Hepatocyte (in vitro differentiated cells): ENCODE results near the gene COL15A1. TPM values are rescaled to one million over a fixed set of nuclear protein-coding genes. Genes with fewer than 3 reads are reported as not detected.

Source experiments
- DNase-seq: peaks from one replicate; pipeline ENCODE4 v3.0.0-alpha.2; 2016; ENCODE audit warnings: low spot score
- H2AFZ ChIP-seq: fragments of 200-600 bp; sonication (generic); 2 replicates; pipeline ENCODE4 v1.6.0; 2016; ENCODE audit warnings: antibody characterized with exemption, mild to moderate bottlenecking
- H3K27ac ChIP-seq: fragments of 200-600 bp; sonication (generic); 2 replicates; pipeline ENCODE4 v1.5.1; 2016; ENCODE audit warnings: mild to moderate bottlenecking
- H3K27me3 ChIP-seq: fragments of 200-600 bp; sonication (generic); 2 replicates; pipeline ENCODE4 v1.6.1; 2016
- H3K36me3 ChIP-seq: fragments of 200-600 bp; sonication (generic); replicated peaks from 2 replicates; pipeline ENCODE4 v1.5.1; 2016; ENCODE audit warnings: low read depth; ENCODE audit not compliant: insufficient read depth
- H3K4me1 ChIP-seq: fragments of 200-600 bp; sonication (generic); 2 replicates; pipeline ENCODE4 v1.5.1; 2016; ENCODE audit warnings: mild to moderate bottlenecking, moderate library complexity; ENCODE audit not compliant: insufficient read depth
- H3K4me2 ChIP-seq: fragments of 200-600 bp; sonication (generic); 2 replicates; pipeline ENCODE4 v1.6.0; 2016
- H3K4me3 ChIP-seq: fragments of 200-600 bp; sonication (generic); 2 replicates; pipeline ENCODE4 v1.5.1; 2016; ENCODE audit warnings: mild to moderate bottlenecking
- H3K79me2 ChIP-seq: fragments of 200-600 bp; sonication (generic); 2 replicates; pipeline ENCODE4 v1.6.0; 2017; ENCODE audit warnings: mild to moderate bottlenecking
- H3K9me2 ChIP-seq: fragments of 200-600 bp; sonication (generic); replicated peaks from 2 replicates; pipeline ENCODE4 v1.6.0; 2017; ENCODE audit warnings: mild to moderate bottlenecking; ENCODE audit not compliant: insufficient read depth
- H3K9me3 ChIP-seq: fragments of 200-600 bp; sonication (generic); 2 replicates; pipeline ENCODE4 v1.5.1; 2016; ENCODE audit warnings: low read depth, mild to moderate bottlenecking
- H4K20me1 ChIP-seq: fragments of 200-600 bp; sonication (generic); 2 replicates; pipeline ENCODE4 v1.6.0; 2016; ENCODE audit warnings: mild to moderate bottlenecking; ENCODE audit not compliant: insufficient read depth, poor library complexity, severe bottlenecking
- CTCF ChIP-seq: fragments of 200-600 bp; sonication (generic); IDR thresholded peaks from 2 replicates; pipeline ENCODE4 v1.5.1; 2016; ENCODE audit warnings: antibody characterized with exemption, mild to moderate bottlenecking; ENCODE audit not compliant: poor library complexity
- EZH2 ChIP-seq: fragments of 200-600 bp; sonication (generic); IDR thresholded peaks from 2 replicates; pipeline ENCODE4 v1.6.1; 2016; ENCODE audit warnings: antibody characterized with exemption, mild to moderate bottlenecking, borderline replicate concordance
- EZH2phosphoT487 ChIP-seq: fragments of 200-600 bp; sonication (generic); IDR thresholded peaks from one replicate; pipeline ENCODE4 v1.6.1; 2018; ENCODE audit warnings: antibody characterized with exemption, mild to moderate bottlenecking, low read depth, moderate library complexity; ENCODE audit not compliant: unreplicated experiment, severe bottlenecking
- WGBS: methylation state at CpG from one replicate; pipeline ENCODE4 v1.1.6; 2016; ENCODE audit warnings: low lambda C conversion rate; ENCODE audit errors: missing lambda C conversion rate; 5-methylcytosine and 5-hydroxymethylcytosine counted together
- polyA plus RNA-seq: library from polyadenylated mRNA; unstranded; fragments of >200 nt; fragmentation: Nextera tagmentation; extraction: Ambion mirVana; gene quantifications from 2 replicates; pipeline ENCODE4 v1.2.1, GENCODE V29; 2016
- total RNA-seq: library from RNA; depleted of rRNA; stranded (reverse); fragments of >200 nt; gene quantifications from 2 replicates; pipeline ENCODE4 v1.2.3, GENCODE V29; 2014

COL15A1 gene
- total and polyA plus RNA-seq, 2 experiments from 2014 or later = 97.6 to 106 TPM

GRCh38 chr9:99004717-99005460, 61.2 kb downstream of the COL15A1 start:
- Histone ChIP-seq H3K9me2 (no peaks in the 10 kb centered on the region), H2AFZ (no peak overlapping the region), H4K20me1 (no peaks in the 10 kb centered on the region), H3K4me2 (no peak overlapping the region), H3K27me3 (no peaks in the 10 kb centered on the region), H3K36me3 (no peaks in the 10 kb centered on the region), H3K4me3 (no peak overlapping the region), H3K27ac (no peak overlapping the region), H3K4me1 (no peaks in the 10 kb centered on the region), H3K79me2 (no peaks in the 10 kb centered on the region), H3K9me3 (peaks cover 4% of the 10 kb centered on the region)
- DNase-seq = no peak
- TF ChIP-seq EZH2 = no peak
- TF ChIP-seq EZH2phosphoT487 = no peak
- no peak for TF ChIP-seq CTCF
- 92% methylated on average over 14 of the region's 16 CpGs for WGBS

GRCh38 chr9:99005651-99006050, 61.9 kb downstream of the COL15A1 start:
- 89% methylated on average over 6 of the region's 6 CpGs for WGBS
- H3K36me3 ChIP-seq = no peaks in the 10 kb centered on the region
- peaks cover 4% of the 10 kb centered on the region for H3K9me3 ChIP-seq
- H3K9me2 ChIP-seq = no peaks in the 10 kb centered on the region
- no peak overlapping the region for H3K4me3 ChIP-seq
- no peaks in the 10 kb centered on the region for H3K4me1 ChIP-seq
- no peak for TF ChIP-seq EZH2
- no peak for TF ChIP-seq EZH2phosphoT487
- no peaks in the 10 kb centered on the region for H4K20me1 ChIP-seq
- H3K27ac ChIP-seq = no peak overlapping the region
- H3K79me2 ChIP-seq = no peaks in the 10 kb centered on the region
- H3K27me3 ChIP-seq = no peaks in the 10 kb centered on the region
- no peak for DNase-seq
- H3K4me2 ChIP-seq = no peak overlapping the region
- H2AFZ ChIP-seq = no peak overlapping the region

GRCh38 chr9:99006511-99006910, 62.8 kb downstream of the COL15A1 start:
- no peak overlapping the region for H3K27ac ChIP-seq
- no peaks in the 10 kb centered on the region for H3K4me1 ChIP-seq
- no peaks in the 10 kb centered on the region for H3K27me3 ChIP-seq
- no peak for TF ChIP-seq EZH2
- TF ChIP-seq EZH2phosphoT487 = no peak
- TF ChIP-seq CTCF = no peak
- no peaks in the 10 kb centered on the region for H3K79me2 ChIP-seq
- H3K9me2 ChIP-seq = no peaks in the 10 kb centered on the region
- H3K36me3 ChIP-seq = no peaks in the 10 kb centered on the region
- peaks cover 4% of the 10 kb centered on the region for H3K9me3 ChIP-seq
- 83% methylated on average over 1 of the region's 1 CpG for WGBS
- no peak overlapping the region for H3K4me2 ChIP-seq
- H4K20me1 ChIP-seq = no peaks in the 10 kb centered on the region
- DNase-seq = no peak
- no peak overlapping the region for H3K4me3 ChIP-seq
- H2AFZ ChIP-seq = no peak overlapping the region

- no peak for DNase-seq
- Histone ChIP-seq H4K20me1 (no peaks in the 10 kb centered on the region), H3K4me2 (no peak overlapping the region), H3K9me2 (no peaks in the 10 kb centered on the region), H3K4me1 (no peaks in the 10 kb centered on the region), H3K79me2 (no peaks in the 10 kb centered on the region), H3K36me3 (no peaks in the 10 kb centered on the region), H3K27ac (no peak overlapping the region), H3K4me3 (no peak overlapping the region), H3K27me3 (no peaks in the 10 kb centered on the region), H3K9me3 (peaks cover 4% of the 10 kb centered on the region), H2AFZ (no peak overlapping the region)
- no peak for TF ChIP-seq EZH2phosphoT487
- no peak for TF ChIP-seq CTCF
- TF ChIP-seq EZH2 = no peak
- 56% methylated on average over 2 of the region's 2 CpGs for WGBS
These were observed 63.3 kb downstream of the COL15A1 start for GRCh38 chr9:99006979-99007378.
